GM18507 (cell line): ENCODE data around the gene MBNL2.

Experiments
- DNase-seq: peaks from one replicate; pipeline ENCODE4 v3.0.0; 2011; ENCODE audit warnings: low read depth; ENCODE audit not compliant: insufficient read length; ENCODE audit errors: extremely low spot score
- FAIRE-seq: peaks from 2 replicates; lab custom pipeline; 2011; peaks lifted over from hg19 to GRCh38; lab: Jason Lieb, UNC

The MBNL2 gene

DNA sequence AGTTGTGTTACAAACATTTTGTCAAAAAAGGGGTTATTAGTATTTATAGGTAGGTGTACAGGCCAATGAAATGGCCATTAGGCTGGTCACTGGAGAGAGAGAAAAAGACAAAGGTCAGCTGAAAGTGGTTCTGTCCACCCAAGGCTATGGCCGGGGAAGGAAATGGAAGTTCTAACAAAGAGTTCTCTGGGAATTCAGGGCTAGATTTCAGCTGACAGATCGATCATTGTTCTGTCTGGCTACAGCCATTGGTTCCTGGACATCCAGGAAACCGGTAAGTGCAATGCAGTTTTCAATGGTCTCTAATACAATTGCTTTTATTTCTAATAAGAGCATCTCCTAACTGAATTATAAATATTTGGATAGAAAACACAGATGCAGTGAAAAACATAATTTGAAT is 42.5 kb downstream of the MBNL2 start:
- DNase-seq (no peak), FAIRE-seq (no peak)

GRCh38 chr13:97266332-97266731 is 44.2 kb downstream of the MBNL2 start:
- DNase-seq (no peak), FAIRE-seq (no peak)

GRCh38 chr13:97266772-97267417 is 44.8 kb downstream of the MBNL2 start:
- FAIRE-seq (no peak), DNase-seq (no peak)

- DNase-seq (no peak), FAIRE-seq (no peak)
These were observed 45.4 kb downstream of the MBNL2 start for GRCh38 chr13:97267418-97268059.

DNA sequence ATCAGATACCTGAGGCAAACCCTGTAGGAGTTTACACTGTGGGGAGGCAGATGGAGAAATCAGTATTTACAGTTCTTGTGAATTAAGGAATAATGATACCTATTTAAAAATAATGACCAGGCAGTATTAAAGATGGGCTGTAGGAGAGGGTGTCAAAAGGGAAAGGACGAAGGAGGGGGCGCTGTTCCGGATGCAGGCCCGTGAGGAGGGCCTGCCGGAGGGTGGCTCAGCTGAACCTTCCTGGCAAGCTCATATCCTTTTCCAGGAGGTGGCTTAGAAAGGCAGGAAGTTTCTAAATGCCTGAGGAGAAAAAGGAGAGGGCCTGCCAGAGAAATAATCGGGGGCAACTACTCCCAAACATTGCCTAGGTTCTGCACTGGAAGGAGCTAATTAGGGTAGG is 46.6 kb downstream of the MBNL2 start:
- DNase-seq (no peak), FAIRE-seq (no peak)

DNA sequence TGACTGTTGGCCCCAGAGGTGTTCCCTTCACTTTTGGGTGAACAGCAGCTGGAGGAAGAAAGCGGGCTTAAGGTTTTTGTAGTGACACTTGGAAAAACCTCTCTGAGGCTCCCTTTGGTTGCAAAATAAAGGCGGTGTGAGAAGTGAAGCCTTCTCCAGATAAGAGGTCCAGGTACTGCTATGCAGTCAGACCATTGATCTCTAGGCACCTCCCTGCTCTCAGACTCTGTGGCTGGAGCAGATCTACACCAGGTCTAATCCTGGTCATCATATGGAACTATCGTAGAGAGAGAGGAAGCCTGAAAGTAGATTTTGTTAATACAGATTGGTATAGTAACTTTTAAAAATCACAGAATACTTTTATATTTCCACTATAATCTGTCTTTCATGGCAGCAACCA is 47.5 kb downstream of the MBNL2 start:
- DNase-seq (no peak), FAIRE-seq (no peak)

GRCh38 chr13:97272526-97272925 is 50.4 kb downstream of the MBNL2 start:
- DNase-seq (no peak), FAIRE-seq (no peak)

- FAIRE-seq (no peak), DNase-seq (no peak)
These were observed 51.3 kb downstream of the MBNL2 start for GRCh38 chr13:97273341-97273831.

DNA sequence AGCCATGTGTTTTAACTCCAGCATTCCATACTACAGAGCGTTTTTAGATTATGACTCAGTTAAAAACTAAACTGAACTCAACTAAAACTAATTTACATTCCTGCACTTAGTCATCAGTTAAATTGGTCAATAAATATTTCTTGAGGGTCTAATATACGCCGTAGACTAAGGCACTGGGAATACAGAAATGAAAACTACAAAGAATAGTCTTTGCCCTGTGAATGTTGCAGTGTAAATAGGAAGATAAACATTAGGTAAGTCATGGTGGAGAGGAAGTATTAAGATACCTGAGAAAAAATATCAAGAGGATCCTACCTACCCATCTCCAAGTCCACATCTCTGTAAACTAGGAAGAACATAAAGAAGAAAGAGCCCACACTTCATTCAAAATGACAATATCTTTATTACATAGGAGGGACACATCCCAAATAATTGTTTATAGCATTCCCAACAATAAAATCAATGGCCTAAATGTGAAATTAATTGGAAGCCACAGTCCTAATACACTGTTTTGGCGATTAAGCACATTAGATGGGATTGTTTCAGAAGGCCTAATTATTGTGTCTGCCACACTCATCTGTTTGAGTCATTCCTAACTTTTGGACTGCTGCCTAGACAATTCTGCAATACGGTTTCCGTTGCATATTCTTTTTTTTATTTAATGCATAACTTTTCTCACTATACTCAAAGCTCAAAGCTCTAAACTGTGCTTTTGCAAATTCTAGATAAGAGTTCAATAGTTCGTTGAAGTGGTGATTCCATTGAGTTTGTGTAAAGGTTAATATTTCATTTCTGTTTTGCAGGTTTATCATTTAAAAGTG is 52.9 kb downstream of the MBNL2 start:
- FAIRE-seq = peak; percentile 5

GRCh38 chr13:97275776-97276501 is 53.8 kb downstream of the MBNL2 start:
- FAIRE-seq (peak; percentile 65), DNase-seq (no peak)

More for the DNA sequence above, 52.9 kb downstream of the MBNL2 start:
- DNase-seq = no peak

DNA sequence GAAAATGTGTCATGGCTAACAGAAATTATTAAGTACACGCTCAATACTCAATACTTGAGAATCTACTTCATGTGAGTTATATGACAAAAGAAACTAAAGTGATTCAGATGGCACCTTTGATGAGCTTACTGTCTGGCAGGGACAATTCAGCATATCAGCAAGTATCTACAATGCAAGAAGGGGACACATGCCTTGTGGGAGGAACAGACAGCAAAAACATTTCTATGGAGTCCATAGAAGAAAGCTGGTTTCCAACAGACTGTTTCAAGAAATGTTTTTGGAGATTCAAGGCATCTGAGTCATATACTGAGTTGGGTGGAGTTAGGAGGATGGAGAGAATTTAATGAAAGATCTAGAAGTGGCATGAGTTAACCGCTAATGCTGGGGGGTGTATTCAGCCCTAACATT is 54.7 kb downstream of the MBNL2 start:
- no peak for DNase-seq
- FAIRE-seq = peak; percentile 47

GRCh38 chr13:97278435-97279411 is 56.6 kb downstream of the MBNL2 start:
- no peak for DNase-seq
- FAIRE-seq = no peak

GRCh38 chr13:97279913-97280312 is 57.8 kb downstream of the MBNL2 start:
- FAIRE-seq = no peak
- no peak for DNase-seq

- DNase-seq (no peak), FAIRE-seq (no peak)
These were observed 58.3 kb downstream of the MBNL2 start for GRCh38 chr13:97280478-97280877.

- no peak for DNase-seq
- no peak for FAIRE-seq
These were observed 58.9 kb downstream of the MBNL2 start for GRCh38 chr13:97281028-97281427.

DNA sequence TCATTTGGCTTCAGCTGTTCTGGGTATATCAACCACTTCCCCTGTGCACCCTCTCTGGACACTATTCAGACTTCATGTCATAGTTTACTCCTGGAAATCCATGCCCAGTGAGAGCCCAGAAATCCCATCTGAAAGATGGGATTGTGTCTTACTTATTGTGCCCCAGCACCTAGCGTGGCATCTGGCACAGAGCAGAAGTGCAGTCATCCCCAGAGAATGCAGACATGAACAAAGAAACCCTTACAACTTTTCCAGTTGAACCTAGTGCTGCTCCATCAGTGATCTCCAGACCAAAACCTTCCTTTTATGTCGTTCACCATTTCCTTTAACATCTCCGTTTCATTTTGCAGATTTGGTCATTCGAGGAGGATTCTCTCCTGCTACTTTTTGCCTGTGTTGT is 60.6 kb downstream of the MBNL2 start:
- no peak for DNase-seq
- no peak for FAIRE-seq

- FAIRE-seq = peak; percentile 52
- no peak for DNase-seq
These were observed 61.8 kb downstream of the MBNL2 start for GRCh38 chr13:97283888-97284287.

DNA sequence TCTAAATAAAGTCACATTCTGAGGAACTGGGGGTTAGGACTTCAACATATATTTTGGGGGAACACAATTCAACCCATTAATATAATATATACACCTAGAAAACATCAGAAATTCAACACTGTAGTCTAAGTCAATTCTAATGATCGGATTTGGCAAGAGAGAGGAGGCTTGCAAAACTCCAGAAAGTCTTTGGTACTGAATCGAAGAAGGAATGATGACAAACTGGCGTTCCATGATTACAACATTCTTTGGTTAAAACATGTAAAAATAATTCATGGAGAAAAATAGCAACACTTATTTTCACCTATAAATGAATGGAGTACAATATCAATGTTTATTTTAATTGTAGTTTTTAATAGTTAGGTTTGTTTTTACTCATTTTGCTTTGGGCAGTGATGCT is 62.4 kb downstream of the MBNL2 start:
- DNase-seq = no peak
- no peak for FAIRE-seq
